Sigmoid colon (tissue), 7 donors: ENCODE measurements around the gene STRAP. TPM values are rescaled to one million over a fixed set of nuclear protein-coding genes. Genes with fewer than 3 reads are reported as not detected.

ENCODE experiments used
- DNase-seq: peaks from one replicate; pipeline ENCODE4 v3.0.0-alpha.2; 2019
- H3K27ac ChIP-seq, 4 donors: fragments of 200-600 bp; sonication (generic); one replicate each; pipeline ENCODE4 v1.5.1; 2016 to 2019; ENCODE audit warnings: mild to moderate bottlenecking in 1 of 4
- H3K27me3 ChIP-seq, 3 donors: fragments of 200-600 bp; sonication (generic); one replicate each; pipeline ENCODE4 v1.5.1; 2019; ENCODE audit warnings: mild to moderate bottlenecking in 1 of 3
- H3K36me3 ChIP-seq, 4 donors: fragments of 200-600 bp; sonication (generic); one replicate each; pipeline ENCODE4 v1.5.1; 2016 to 2019
- H3K4me1 ChIP-seq, 4 donors: fragments of 200-600 bp; sonication (generic); one replicate each; pipeline ENCODE4 v1.5.1; 2017 to 2019
- H3K4me3 ChIP-seq, 4 donors: fragments of 200-600 bp; sonication (generic); one replicate each; pipeline ENCODE4 v1.5.1; 2017 to 2019; ENCODE audit warnings: mild to moderate bottlenecking in 2 of 4, moderate library complexity in 1 of 4
- H3K9me3 ChIP-seq, 4 donors: fragments of 200-600 bp in 3 of 4; sonication (generic) in 3 of 4; one replicate each; pipeline versions ENCODE4 v1.5.1 to v1.6.1; 2013 to 2019
- CTCF ChIP-seq, 4 experiments: fragments of 450-650 bp in 3 of 4; fragments of 200-600 bp in 1 of 4; IDR thresholded peaks; one replicate each; pipeline ENCODE4 v1.5.1; 2016 to 2019; ENCODE audit warnings: antibody characterized with exemption in 4 of 4, mild to moderate bottlenecking in 3 of 4, moderate library complexity in 2 of 4
- EP300 ChIP-seq, 4 donors: sonication (generic); formaldehyde crosslinking; IDR thresholded peaks; one replicate each; pipeline ENCODE4 v1.6.1; 2017; ENCODE audit warnings: antibody characterized with exemption in 4 of 4
- POLR2A ChIP-seq, 2 donors: fragments of 450-650 bp; IDR thresholded peaks; one replicate each; pipeline ENCODE4 v1.6.1; 2016; ENCODE audit warnings: antibody characterized with exemption in 2 of 2, mild to moderate bottlenecking in 2 of 2, moderate library complexity in 2 of 2
- POLR2AphosphoS5 ChIP-seq, 4 donors: sonication (generic); formaldehyde crosslinking; IDR thresholded peaks; one replicate each; pipeline ENCODE4 v1.6.1; 2017; ENCODE audit warnings: antibody characterized with exemption in 4 of 4
- WGBS, 2 donors: extraction: QIAGEN DNeasy Blood & Tissue Kit; methylation state at CpG; one replicate each; pipeline ENCODE4 v1.1.7; 2013; 5-methylcytosine and 5-hydroxymethylcytosine counted together
- intact Hi-C: fragments of 100-400 bp; cut with DNase I; formaldehyde crosslinking; loops from one replicate; pipeline ENCODE4 v1.15.1; 2023
- polyA plus RNA-seq, 3 donors: library from polyadenylated mRNA; stranded (reverse); fragments of 200-250 nt; gene quantifications; one replicate each; pipeline ENCODE4 v1.2.3, GENCODE V29; 2013
- total RNA-seq, 4 donors: library from RNA; depleted of rRNA; stranded (reverse); fragments of >200 nt; gene quantifications; one replicate each; pipeline ENCODE4 v1.1.0, GENCODE V29; 2016
- donor health status: healthy with polysubstance abuse.
- donor health status: Bipolar disorder and iron deficiency.
- donor health status: healthy.

The STRAP gene
- total and polyA plus RNA-seq, 7 donors = 52.8 to 109 (median 68.5) TPM

- H3K4me3 ChIP-seq = no peak overlapping the region
- H3K36me3 ChIP-seq = peaks cover 9 to 83% (median 17%) of the 10 kb centered on the region in 4 donors
- 65 to 82% methylated on average over 1 of the region's 1 CpG for WGBS, 2 donors
- H3K4me1 ChIP-seq = peaks cover 0 to 13% (median 8%) of the 10 kb centered on the region in 4 donors
- H3K27ac ChIP-seq = no peak overlapping the region
- intact Hi-C loops = no loop called here
- no peaks in the 10 kb centered on the region for H3K9me3 ChIP-seq
- H3K27me3 ChIP-seq = no peaks in the 10 kb centered on the region
- TF ChIP-seq POLR2AphosphoS5 (IDR thresholded peaks at IDR 0.05) (no peak), POLR2A (IDR thresholded peaks at IDR 0.05) (no peak), CTCF (IDR thresholded peaks at IDR 0.05) (no peak), EP300 (IDR thresholded peaks at IDR 0.05) (no peak)
- DNase-seq = no peak
Measured at GRCh38 chr12:15896867-15897266, 14.7 kb downstream of the STRAP start.

- WGBS, 2 donors = 75 to 87% methylated on average over 2 of the region's 2 CpGs
- peaks cover 9 to 83% (median 17%) of the 10 kb centered on the region in 4 donors for H3K36me3 ChIP-seq
- H3K9me3 ChIP-seq = no peaks in the 10 kb centered on the region
- TF ChIP-seq POLR2A (IDR thresholded peaks at IDR 0.05) (no peak), POLR2AphosphoS5 (IDR thresholded peaks at IDR 0.05) (no peak), CTCF (IDR thresholded peaks at IDR 0.05) (no peak), EP300 (IDR thresholded peaks at IDR 0.05) (no peak)
- no peak overlapping the region for H3K27ac ChIP-seq
- H3K27me3 ChIP-seq = no peaks in the 10 kb centered on the region
- H3K4me1 ChIP-seq = peaks cover 0 to 13% (median 8%) of the 10 kb centered on the region in 4 donors
- no peak overlapping the region for H3K4me3 ChIP-seq
- intact Hi-C loops = no loop called here
- no peak for DNase-seq
Measured at GRCh38 chr12:15897433-15897832, 15.2 kb downstream of the STRAP start.

- H3K27me3 ChIP-seq = no peaks in the 10 kb centered on the region
- intact Hi-C loops = no loop called here
- peaks cover 13 to 86% (median 19%) of the 10 kb centered on the region in 4 donors for H3K36me3 ChIP-seq
- H3K4me3 ChIP-seq = no peak overlapping the region
- no peaks in the 10 kb centered on the region for H3K9me3 ChIP-seq
- no peak for DNase-seq
- TF ChIP-seq CTCF (IDR thresholded peaks at IDR 0.05) (peak in 3 of 4 experiments; percentile 52 to 74 (median 53)), POLR2A (IDR thresholded peaks at IDR 0.05) (no peak), POLR2AphosphoS5 (IDR thresholded peaks at IDR 0.05) (no peak), EP300 (IDR thresholded peaks at IDR 0.05) (no peak)
- H3K4me1 ChIP-seq = peaks cover 0 to 13% (median 8%) of the 10 kb centered on the region in 4 donors
- H3K27ac ChIP-seq = peak overlapping the region in 2 of 4 donors; percentile 18 to 30
Measured at GRCh38 chr12:15899282-15899870, 17.2 kb downstream of the STRAP start.

GRCh38 chr12:15904378-15904920 is 22.3 kb downstream of the STRAP start:
- Histone ChIP-seq H3K27me3 (no peaks in the 10 kb centered on the region), H3K27ac (no peak overlapping the region), H3K9me3 (no peaks in the 10 kb centered on the region), H3K4me3 (no peak overlapping the region), H3K4me1 (peaks cover 0 to under 1% (median 0%) of the 10 kb centered on the region in 4 donors), H3K36me3 (peaks cover 7 to 78% (median 19%) of the 10 kb centered on the region in 4 donors)
- intact Hi-C loops = no loop called here
- 71 to 86% methylated on average over 5 of the region's 5 CpGs for WGBS, 2 donors
- no peak for DNase-seq
- TF ChIP-seq EP300 (IDR thresholded peaks at IDR 0.05) (no peak), POLR2AphosphoS5 (IDR thresholded peaks at IDR 0.05) (no peak), CTCF (IDR thresholded peaks at IDR 0.05) (no peak), POLR2A (IDR thresholded peaks at IDR 0.05) (no peak)
